B cell (primary cell): ENCODE measurements around the gene ZNF425.

Experiments used
- CTCF ChIP-seq: fragments of 200-600 bp; IDR thresholded peaks from one replicate; pipeline ENCODE4 v1.8.0; 2022; ENCODE audit warnings: antibody characterized with exemption, mild to moderate bottlenecking
- EZH2 ChIP-seq: IDR thresholded peaks from 2 replicates; pipeline ENCODE4 v1.6.1; 2012; ENCODE audit warnings: borderline replicate concordance, low read depth, mild to moderate bottlenecking, moderate library complexity, low read length; ENCODE audit not compliant: insufficient read depth, poor library complexity, severe bottlenecking

GRCh38 chr7:149154056-149154455 lies 27.9 kb upstream of the ZNF425 start:
- TF ChIP-seq CTCF: no peak
- no peak for TF ChIP-seq EZH2
